Measurements from ENCODE around the gene B4GALNT3.

B4GALNT3 gene

GRCh38 chr12:578748-579419 is 119.1 kb downstream of the B4GALNT3 start:
- no peak for DNase-seq

DNA sequence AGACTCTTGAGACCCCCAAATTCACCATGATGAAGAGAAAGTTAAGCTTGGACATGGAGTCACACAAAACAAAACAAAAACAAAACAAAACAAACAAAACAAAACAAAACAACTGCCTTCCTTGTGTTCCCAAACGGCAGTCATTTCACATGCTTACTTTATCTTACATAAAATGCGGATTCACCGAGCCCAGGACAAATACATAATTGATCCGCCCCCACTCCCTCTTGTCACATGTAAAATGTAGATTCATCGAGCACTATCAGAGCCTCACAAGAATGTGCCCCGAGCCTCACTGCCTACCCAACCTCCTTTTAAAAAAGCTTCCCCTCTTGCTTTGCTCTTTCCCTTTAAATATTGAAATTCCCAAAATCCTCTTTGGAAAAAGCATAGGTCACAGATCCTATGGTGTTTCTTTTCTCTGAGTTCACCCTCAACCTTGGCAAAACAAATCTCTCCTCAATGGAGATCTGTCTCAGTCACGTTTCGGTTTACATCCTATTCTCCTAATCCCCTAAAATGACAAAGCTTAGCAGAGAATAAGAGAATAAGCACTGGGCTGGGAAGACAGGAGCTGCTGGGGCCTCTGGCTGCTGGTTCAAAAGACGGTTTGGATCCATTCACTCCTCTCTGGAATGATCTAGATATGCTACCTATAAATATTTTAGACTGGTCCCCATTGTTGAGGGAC is 119.8 kb downstream of the B4GALNT3 start:
- DNase-seq, result no peak

GRCh38 chr12:580813-581212 is 121.1 kb downstream of the B4GALNT3 start:
- no peak for DNase-seq

DNA sequence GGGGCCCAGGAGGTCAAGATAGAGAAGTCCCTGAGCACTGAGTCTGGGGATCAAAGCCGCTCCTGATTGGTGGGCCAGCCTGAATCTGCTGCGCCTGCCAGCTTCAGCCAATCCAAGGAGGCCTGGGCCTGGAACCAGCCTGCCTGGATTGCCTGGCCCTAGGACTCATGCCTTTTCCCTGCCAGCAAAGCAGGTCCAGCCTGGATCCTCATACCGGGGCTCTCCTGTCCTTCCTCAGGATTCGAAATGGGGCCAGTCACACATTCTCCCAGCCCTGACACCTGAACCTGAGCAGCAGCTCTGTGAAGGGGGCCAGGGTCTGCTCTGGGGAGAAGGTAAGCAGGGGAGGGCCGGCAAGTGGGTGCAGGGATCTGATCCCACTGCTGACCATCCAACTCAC is 121.6 kb downstream of the B4GALNT3 start:
- no peak for DNase-seq

- DNase-seq, result no peak
Measured at GRCh38 chr12:581746-582145, 122.0 kb downstream of the B4GALNT3 start.

- no peak for DNase-seq
Measured at GRCh38 chr12:583251-583869, 123.6 kb downstream of the B4GALNT3 start.

DNA sequence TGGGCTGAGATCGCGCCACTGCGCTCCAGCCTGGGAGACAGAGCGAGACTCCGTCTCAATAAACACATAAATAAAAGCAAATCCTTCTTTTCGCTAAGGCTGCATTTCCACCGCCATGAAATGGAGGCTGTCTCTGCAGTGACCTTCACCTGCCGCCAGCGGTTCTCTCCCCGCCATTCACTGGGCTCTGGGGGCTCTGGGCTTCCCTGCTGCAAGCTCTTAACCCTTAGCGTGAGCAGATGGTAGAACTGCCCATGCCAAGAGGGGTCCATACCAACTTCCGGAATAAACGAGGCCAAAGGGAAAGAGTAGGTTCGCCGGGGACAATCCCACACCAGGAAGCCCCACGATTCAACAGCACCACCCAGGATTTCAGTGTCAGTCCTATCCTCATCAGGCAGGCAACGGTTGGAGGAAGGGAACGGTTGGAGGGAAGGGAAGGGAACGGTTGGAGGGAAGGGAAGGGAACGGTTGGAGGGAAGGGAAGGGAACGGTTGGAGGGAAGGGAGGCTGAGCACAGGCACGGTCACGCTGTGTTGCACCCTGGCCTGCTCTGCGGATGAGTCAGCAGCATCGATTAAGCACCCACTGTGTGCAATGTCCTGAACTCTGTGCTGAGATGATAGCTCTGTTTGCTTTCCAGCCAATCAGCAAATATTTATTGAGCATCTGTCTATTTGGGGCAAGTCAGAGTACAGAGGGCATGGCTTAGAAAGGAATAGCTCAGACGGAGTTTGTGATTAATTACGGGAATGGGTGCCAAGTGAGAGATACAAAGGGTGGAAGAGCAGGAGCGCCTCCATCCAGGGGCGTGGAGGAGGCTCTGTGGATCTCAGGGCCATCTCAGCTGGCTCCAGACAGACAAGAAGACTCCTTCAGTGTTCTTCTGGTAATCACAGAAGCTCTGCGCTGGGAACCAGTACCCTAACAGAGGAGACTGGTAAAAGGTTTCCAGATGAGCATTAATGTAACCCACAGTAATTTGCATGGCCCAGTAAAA is 125.6 kb downstream of the B4GALNT3 start:
- DNase-seq, result no peak

DNA sequence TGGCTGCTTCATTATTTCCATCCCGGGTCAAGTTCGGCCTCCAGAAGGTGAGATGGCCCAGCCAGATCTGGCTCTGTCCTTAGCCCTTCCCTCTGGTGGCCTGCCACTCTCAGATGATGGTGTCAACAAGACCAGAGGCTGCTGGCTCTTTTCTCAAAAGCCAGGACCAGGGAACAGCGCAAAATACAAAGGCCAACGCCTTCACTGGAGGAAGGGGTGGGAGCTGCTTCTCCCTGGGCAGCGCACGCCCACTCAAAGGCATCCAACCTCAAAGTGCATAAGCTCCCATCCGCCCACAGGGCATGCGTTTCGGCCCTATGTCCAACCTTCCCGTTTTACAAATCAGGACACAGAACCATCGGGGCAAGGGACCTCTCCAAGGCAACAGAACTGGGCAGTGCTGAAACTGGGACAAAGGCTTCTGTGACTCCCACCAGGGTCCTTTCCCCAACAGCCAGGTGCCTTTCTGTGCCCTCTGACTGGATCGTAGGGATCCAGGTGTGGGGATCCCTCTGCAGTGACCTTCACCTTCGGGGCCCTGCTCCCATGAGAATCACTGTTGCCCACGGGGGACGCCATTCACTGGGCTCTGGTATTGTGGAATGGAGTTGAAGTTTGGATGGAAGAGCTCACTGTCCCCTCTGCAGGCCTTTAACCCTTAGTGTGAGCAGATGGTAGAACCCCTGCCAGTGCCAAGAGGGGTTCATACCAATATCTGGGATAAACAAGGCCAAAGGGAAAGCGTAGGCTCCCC is 126.8 kb downstream of the B4GALNT3 start:
- DNase-seq, result no peak

- no peak for DNase-seq
Measured at GRCh38 chr12:587132-588023, 127.6 kb downstream of the B4GALNT3 start.

DNA sequence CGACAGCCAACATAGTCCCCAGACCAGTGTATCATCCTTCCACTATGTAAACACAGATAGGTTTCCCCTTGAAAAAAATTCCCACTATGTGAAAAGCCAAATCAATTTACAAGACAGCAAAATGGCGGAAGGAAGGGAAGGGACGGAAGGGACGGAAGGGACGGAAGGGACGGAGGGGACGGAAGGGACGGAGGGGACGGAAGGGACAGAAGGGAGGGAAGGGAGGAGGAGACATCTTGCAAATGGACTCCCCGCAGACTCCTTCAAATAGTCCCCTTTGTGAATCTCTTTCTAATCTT is 128.2 kb downstream of the B4GALNT3 start:
- no peak for DNase-seq

- DNase-seq, result no peak
Measured at GRCh38 chr12:588646-589045, 128.9 kb downstream of the B4GALNT3 start.

DNA sequence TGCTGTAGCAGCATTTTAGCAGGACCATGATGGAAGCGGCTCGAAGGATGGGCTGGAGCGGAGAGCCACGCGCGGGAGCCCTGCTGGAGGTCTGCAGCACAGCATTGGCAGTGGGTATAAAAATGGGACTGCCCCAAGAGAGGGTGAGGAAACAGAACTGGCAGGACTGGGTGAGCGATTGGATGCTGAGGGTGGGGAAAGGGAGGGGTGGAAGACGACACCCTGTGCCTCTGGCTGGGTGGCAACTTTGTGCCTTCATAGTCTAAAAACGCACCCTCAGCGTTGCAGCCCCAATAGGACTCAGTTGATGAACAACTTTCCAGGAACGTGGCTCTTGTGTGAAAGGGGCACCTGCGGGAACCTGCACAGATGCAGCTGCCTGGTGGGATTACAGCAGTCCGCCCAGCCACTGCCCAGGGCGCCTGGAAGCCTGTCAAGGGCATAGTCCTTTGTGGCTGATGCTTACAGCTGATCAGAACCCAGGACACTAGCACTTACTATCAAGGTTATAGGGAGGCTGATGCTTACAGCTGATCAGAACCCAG is 130.5 kb downstream of the B4GALNT3 start:
- no peak for DNase-seq

DNA sequence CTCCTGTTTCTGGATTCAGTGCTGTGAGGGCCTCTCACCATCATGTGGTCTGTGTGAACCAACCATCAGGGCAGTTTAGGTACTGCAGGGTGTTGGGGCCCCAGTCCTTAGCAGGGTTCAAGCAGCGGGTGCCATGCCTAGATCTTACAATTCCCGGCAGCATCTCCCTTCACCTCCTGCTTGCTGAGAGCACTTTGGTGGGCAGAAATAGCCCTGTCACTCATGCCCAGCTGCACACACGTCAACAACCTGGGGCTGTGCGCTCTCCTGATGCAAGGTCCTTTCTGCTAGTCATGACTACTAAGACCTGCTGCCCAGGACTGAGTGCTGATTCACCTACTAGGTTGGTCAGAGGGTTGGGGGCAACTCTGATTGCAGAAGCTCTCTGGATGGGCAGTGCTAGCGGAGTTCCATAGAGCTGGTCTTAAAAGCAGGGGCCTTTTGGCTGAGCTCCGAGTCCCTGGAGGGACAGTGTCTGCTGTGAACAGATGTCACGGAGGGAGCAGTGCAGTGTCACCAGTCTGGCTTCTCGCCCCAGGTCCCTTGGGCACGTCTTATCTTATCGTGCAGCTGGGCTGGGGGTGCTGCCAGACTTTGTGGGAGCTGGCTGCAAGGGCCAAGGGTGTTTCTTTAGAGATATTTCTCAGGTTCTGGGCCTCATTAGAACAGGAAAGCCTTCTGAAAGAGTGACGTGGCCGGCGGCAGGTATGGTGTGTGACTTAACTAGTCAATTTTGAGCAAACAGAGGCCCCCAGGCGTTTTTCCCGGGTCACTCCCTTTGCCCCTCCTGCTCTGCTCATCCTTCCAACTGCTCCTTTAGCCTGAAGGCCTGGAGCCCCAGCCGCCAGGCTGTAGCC is 131.7 kb downstream of the B4GALNT3 start:
- DNase-seq, result no peak

GRCh38 chr12:592024-592505 is 132.3 kb downstream of the B4GALNT3 start:
- DNase-seq, result no peak

GRCh38 chr12:593396-594270 is 133.9 kb downstream of the B4GALNT3 start:
- no peak for DNase-seq

GRCh38 chr12:597926-598568 is 138.3 kb downstream of the B4GALNT3 start:
- DNase-seq, result no peak

GRCh38 chr12:599756-600155 is 140.0 kb downstream of the B4GALNT3 start:
- DNase-seq, result no peak

GRCh38 chr12:601976-602699 is 142.4 kb downstream of the B4GALNT3 start:
- no peak for DNase-seq
